ENCODE measurements around the gene SCYGR4.
"Not testable (repeated sequence)": the region's sequence is repeated elsewhere in the genome, so short reads cannot be mapped to it uniquely, and the experiment has no call there.

The SCYGR4 gene, protein sequence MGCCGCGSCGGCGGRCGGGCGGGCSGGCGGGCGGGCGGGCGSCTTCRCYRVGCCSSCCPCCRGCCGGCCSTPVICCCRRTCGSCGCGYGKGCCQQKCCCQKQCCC

DNA sequence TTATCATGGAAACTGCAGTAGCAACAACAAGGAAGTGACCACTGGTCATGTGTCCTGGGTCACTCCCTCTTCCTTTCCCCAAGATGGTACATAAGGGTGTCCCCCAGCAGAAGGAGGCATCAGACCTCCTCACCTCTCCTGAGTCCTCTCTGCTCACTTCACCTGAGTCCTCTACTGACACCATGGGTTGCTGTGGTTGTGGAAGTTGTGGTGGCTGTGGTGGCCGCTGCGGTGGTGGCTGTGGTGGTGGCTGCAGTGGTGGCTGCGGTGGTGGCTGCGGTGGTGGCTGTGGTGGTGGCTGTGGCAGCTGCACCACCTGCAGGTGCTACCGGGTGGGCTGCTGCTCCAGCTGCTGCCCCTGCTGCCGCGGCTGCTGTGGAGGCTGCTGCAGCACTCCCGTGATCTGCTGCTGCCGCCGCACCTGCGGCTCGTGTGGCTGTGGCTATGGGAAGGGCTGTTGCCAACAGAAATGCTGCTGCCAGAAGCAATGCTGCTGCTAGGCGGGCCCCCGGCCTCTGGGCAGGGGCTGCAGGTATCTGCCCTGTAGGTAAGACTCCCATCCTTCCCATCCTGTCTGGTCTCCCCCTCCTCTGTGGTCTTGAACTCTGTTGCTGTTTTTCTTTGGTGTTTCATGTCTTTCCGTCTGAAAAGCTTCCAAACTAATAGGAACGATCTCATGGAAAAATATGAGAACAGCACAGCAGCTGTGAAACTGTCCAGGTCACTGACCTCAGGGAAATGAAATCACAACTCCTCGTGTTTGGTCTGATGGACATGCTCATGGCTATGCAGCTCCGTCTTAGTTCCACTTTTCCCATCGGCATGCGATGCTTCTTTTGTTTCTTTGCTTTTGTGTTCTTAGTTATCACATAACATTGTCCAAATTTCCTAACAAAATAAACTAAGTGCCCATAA, at the start of gene SCYGR4:
Gene SCYGR4 (plus strand): TSS at position 183 of the 915 bp plus-strand sequence. CDS start 0 bp downstream, at position 183.
- no peak for DNase-seq

- no peak for DNase-seq
Measured at GRCh38 chr2:227568852-227569169, 48.5 kb upstream of the SCYGR4 start.

DNA sequence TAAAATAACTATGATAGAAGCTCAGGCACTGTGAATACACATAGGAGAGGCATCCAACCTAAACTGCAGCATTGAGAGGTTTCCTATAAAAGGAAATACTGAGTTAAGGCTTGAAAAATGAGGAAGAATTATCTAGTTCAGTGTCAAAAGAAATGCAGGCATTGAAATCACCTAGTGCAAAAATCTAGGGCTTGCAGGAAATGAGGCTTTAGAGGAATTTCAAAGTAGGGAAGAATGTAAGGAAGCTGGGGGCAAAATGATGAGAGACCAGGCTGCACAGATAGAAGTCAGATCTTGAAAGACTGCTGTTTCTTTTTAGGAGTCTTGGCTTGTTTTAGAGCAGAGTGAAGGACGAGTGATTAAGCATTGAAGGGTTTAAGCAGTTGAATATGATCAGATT, 46.7 kb upstream of the SCYGR4 start:
- no peak for DNase-seq

- DNase-seq = no peak
Measured at GRCh38 chr2:227576110-227576509, 41.2 kb upstream of the SCYGR4 start.

DNA sequence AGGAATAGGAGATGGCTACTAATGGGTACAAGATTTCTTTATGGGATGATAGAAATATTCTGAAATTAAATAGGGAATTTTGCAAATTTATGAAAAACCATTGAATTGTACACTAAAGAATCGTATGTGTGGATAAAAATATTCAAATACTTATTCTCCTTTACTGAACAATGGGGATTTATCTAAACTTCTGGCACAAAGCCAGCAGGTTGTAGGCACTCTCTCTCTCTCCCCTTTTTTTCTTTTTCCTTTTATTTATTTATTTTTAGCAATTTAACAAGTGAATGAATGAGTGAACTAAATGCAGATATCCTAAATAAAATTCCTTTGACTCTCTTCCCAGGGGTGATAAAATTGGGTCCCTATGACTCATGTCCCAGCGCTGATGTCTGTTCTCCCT, 40.5 kb upstream of the SCYGR4 start:
- DNase-seq = no peak

DNA sequence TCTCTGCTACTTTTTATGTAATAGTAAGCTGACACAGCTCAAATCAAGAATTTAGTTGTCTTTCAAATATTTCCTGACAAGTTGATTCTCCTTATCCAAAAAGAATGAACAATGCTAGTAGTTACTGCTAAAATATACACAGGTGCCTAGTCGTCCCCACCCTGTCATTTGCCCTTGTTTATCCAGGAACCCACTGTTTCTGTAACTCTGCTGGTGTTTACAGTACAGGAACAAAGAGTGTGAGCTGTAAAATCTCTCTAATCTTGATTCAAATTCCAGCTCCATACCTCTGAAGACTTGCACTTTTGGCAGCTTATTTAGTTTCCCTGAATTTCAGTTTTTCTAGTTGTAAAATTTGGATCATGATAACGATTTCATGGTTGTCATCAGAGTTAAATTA, 39.7 kb upstream of the SCYGR4 start:
- no peak for DNase-seq

DNA sequence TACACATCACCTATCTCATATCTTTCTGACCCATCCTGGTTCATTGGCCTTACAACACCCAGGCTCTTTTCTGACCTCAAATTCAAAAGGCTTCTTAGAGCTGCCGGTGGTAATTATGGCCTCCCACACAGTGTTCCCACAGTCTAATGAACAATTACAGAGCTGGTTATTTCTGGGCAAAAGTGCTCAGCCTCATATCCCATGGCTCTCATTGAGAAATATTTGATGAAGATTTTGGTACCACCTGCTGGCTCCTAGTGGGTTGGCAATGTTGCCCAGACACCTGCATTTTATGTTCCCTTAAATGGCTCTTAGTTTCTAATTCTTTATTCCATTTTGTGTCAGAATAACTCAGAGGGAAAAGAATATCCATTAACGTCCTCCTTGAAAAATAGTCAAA, 38.7 kb upstream of the SCYGR4 start:
- DNase-seq = no peak

DNA sequence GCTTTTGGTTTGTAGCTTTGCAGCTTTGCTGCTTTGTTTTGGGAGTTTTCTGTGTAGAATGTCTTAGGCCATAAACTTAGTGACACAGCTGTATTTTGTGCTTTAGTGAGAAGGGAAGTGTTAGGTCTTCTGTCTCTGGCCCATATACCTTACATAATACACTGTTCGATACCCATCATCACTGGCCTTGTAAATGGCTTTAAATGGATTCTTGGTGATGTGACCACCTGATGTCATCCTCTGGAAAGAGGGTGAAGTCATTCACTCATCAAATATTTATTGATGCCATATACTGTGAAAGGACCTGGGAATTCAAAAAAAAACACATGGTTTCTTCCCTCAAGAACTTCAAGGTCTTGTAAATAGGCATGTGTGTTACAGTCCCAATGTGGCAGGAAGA, 37.5 kb upstream of the SCYGR4 start:
- DNase-seq = no peak

- DNase-seq = no peak
Measured at GRCh38 chr2:227582369-227582768, 34.9 kb upstream of the SCYGR4 start.

- DNase-seq = no peak
Measured at GRCh38 chr2:227592694-227593387, 24.5 kb upstream of the SCYGR4 start.

- DNase-seq = no peak
Measured at GRCh38 chr2:227595797-227596196, 21.5 kb upstream of the SCYGR4 start.

- no peak for DNase-seq
Measured at GRCh38 chr2:227597036-227597435, 20.3 kb upstream of the SCYGR4 start.

- DNase-seq = no peak
Measured at GRCh38 chr2:227597998-227598397, 19.3 kb upstream of the SCYGR4 start.

- not testable (repeated sequence) for DNase-seq
Measured at GRCh38 chr2:227598835-227599503, 18.3 kb upstream of the SCYGR4 start, which contains the start of gene SCYGR2. Gene SCYGR2, plus strand, starts transcription at chr2:227598893. Its CDS starts 0 bp downstream, at chr2:227598893.

DNA sequence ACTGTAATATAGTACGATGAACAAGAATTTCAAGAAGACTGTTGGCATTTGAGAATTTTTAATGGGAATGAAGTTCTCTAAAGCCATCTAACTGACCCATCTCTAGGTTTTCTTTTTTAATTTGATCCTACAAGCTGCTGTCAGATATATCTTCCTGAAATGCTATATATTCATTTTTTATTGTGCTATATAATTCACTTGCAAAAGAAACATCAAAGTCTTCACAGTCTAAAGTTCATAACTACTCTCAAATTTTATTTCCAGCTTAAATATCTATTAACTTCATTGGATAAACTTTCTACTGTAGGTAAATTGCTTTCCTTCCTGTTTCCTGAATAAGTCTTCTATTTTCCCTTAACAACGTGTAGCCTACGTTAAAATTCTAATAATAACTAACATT, 14.9 kb upstream of the SCYGR4 start:
- no peak for DNase-seq

- DNase-seq = no peak
Measured at GRCh38 chr2:227606476-227606875, 10.8 kb upstream of the SCYGR4 start.

DNA sequence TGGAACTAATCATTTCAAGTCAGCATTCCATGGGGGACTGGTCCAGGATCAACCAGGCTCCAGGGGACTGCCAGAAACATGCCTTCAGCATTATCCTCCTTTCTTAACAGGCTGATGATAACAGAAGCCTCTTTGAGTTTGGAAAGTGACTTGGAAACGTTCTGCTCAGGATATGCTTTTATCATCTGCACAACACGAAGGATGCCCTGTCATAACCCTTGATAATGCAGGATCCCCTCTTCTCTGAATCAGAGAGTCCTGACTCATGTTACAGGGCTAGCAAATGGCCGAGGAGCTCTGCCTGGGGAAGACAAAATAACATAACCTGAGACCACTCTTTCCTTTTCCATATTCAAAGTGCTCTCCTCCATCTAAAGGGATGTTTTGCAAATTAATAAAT, 9.4 kb upstream of the SCYGR4 start:
- no peak for DNase-seq

GRCh38 chr2:227608561-227609338, 8.5 kb upstream of the SCYGR4 start:
- no peak for DNase-seq

DNA sequence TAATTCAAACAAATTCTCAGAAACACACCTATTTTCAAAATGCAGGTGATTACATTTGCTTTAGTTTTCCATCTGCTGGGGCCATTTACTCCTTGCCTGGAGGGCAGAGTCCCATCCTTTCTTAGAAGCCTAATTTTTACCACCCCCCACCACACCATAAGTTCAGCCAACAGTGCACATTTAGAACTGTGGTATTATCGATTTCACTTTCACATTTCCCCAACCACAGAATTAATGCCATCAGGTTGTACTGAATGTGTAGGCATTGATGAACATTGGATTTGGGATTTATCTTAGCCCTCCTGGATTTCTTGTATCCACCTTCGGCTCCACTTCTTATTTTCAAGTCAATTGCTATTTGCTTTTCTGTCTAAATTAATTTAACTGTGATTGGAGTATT, 7.2 kb upstream of the SCYGR4 start:
- no peak for DNase-seq

GRCh38 chr2:227612546-227613271, 4.6 kb upstream of the SCYGR4 start:
- DNase-seq = no peak

GRCh38 chr2:227613272-227613660, 4.0 kb upstream of the SCYGR4 start:
- no peak for DNase-seq

DNA sequence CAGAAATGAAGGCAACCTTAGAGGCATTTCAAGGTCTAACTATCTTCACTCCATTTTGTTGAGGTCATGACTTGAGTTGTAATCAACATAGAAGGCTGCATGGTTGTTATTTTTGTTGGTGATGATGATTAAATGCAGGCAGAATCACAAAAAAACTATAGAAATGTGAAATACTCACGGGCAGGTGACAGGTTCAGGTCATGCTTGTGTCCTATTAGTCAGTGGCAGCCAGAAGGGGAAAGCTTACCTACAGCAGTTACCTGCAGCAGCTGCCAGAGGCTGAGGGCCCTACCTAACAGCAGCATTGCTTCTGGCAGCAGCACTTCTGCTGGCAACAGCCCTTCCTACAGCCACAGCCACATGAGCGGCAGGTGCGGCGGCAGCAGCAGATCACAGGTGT, 3.1 kb upstream of the SCYGR4 start:
- no peak for DNase-seq
